GM21423 (cell line): ENCODE data around the gene EEF1A1.
"Not testable (repeated sequence)": the region's sequence is repeated elsewhere in the genome, so short reads cannot be mapped to it uniquely, and the experiment has no call there.

ENCODE experiments used
- ATAC-seq: cut with Tn5 transposase; IDR thresholded peaks from one replicate; pipeline ENCODE4 v1.9.1; 2021; ENCODE audit warnings: mild to moderate bottlenecking, moderate library complexity; ENCODE audit not compliant: unreplicated experiment

Gene EEF1A1

GRCh38 chr6:73520688-73521350 is at the start of gene EEF1A1:
Gene EEF1A1 (minus strand): TSS chr6:73521032. CDS start chr6:73520026, 1,006 bp downstream.
- ATAC-seq, result peak; percentile 69

- ATAC-seq, result no peak
Measured at GRCh38 chr6:73569121-73569520, 48.3 kb upstream of the EEF1A1 start.

DNA sequence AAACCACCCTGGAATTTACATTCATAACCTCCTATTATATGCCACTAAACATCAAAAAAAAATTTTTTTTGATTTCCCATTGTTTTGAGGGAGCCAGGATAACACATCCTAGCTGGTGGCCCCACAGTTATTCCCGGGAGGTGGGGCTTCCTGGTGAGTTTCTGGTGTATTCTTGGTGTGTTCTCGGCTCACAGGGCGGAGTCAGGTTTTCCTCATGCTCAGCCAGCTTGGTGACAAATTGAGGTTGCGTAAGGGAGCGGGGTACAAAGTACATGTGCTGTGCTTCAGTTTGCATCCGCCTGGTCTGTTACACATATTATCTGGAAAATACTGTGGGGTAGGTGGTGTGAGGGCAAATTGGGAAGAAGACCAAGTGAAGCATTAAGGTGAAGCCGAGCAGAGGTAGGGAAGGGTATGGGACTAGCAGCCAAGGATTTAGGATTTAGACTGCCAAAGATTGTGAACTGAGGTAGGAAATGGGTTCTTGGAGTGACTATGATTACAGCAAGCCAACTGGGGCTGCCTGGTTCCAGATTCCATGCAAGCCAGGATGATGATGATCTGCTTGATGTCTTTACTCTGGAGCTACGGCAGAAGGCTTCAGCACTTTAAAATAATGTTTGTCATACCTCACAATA is 46.2 kb upstream of the EEF1A1 start:
- no peak for ATAC-seq

DNA sequence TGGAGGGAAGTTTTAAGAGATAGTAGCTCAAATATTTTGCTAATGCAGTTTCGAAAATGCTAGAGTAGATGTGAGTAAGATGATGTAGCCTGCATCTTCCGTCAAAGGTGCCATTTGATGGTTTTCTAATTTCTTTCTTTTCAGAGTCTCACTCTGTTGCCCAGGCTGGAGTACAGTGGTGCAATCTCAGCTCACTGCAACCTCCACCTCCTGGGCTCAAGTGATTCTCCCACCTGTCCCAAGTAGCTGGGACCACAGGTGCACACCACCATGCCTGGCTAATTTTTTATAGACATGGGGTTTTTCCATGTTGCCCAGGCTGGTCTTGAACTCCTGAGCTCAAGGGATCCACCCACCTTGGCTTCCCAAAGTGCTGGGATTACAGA is 45.6 kb upstream of the EEF1A1 start:
- not testable (repeated sequence) for ATAC-seq

DNA sequence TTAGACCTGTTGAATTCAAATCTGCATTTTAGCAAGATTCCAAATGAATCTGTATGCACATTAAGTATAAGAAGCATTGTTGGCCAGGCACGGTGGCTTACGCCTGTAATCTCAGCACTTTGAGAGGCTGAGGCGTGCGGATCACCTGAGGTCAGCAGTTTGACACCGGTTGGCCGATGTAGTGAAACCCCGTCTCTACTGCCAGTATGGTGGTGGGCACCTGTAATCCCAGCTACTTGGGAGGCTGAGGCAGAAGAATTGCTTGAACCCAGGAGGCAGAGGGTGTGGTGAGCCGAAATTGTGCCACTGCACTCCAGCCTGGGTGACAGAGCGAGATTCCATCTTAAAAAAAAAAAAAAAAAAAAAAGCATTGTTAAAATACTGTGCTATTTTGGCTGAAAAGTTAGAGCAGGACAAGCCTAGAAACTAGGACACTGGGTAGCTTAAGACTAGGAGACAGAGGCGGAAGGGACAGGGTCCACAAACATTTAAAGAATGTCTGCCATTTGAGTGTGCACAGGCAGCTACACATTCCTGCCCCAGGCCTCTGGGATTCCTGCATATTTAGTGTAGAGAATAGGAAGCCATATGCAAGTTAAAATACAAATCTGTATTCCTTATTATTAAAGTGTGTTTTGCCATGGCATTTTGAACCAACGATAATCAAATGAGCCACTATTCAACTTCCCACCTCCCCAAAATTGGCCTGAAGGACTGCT is 45.1 kb upstream of the EEF1A1 start:
- no peak for ATAC-seq

- no peak for ATAC-seq
Measured at GRCh38 chr6:73564578-73565345, 43.9 kb upstream of the EEF1A1 start.

- no peak for ATAC-seq
Measured at GRCh38 chr6:73562558-73562957, 41.7 kb upstream of the EEF1A1 start.

DNA sequence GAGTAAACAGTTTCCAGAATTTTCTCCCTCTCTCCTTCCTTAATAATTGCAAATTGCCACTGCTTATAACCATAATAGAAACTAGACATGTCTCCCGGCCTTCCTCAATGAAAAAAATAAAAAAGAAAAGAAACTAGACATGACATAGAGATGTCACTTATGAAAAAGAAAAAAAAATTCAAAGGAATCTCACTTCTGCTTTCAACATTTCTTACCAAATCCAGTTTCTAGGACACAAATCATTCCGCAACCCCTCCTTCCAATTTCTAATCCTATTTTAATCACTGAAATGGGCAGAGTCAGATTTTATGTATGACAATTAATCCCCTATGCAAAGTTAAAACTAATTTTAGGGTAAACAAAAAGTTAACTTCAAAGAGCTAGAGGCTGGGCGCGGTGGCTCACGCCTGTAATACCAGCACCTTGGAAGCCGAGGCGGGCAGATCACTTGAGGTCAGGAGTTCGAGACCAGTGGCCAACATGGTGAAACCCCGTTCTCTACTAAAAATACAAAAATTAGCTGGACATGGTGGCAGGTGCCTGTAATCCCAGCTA is 40.1 kb upstream of the EEF1A1 start:
- ATAC-seq, result no peak

- ATAC-seq, result no peak
Measured at GRCh38 chr6:73560182-73560732, 39.4 kb upstream of the EEF1A1 start.

GRCh38 chr6:73559399-73559794 is 38.6 kb upstream of the EEF1A1 start:
- ATAC-seq, result not testable (repeated sequence)

GRCh38 chr6:73558624-73559398 is 38.0 kb upstream of the EEF1A1 start:
- ATAC-seq, result peak; percentile 71

GRCh38 chr6:73556836-73557235 is 36.0 kb upstream of the EEF1A1 start:
- ATAC-seq, result no peak

DNA sequence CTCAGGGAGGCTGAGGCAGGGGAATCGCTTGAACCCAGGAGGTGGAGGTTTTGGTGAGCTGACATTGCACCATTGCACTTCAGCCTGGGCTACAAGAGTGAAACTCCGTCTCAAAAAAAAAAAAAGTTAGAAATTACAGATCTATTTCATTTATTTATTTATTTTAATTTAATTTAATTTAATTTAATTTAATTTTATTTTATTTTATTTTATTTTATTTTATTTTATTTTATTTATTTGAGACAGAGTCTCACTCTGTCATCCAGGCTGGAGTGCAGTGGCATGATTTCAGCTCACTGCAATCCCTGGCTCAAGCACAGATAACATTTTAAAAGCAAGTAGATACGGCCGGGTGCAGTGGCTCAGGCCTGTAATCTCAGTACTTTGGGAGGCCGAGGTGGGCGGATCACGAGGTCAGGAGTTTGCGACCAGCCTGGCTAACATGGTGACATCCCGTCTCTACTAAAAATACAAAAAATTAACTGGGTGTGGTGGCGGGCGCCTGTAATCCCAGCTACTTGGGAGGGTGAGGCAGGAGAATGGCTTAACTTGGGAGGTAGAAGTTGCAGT is 34.6 kb upstream of the EEF1A1 start:
- not testable (repeated sequence) for ATAC-seq

DNA sequence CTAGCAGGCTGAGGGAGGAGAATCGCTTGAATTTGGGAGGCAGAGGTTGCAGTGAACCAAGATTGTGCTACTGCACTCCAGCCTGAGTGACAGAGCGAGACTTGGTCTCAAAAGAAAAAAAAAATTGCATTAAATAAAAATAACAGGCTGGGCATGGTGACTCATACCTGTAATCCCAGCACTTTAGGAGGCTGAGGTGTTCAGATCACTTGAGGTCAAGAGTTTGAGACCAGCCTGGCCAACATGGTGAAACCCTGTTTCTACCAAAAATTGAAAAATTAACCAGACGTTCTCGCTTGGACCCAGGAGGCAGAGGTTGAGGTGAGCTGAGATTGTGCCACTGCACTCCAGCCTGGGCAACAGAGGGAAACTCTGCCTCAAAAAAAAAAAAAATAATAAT is 30.3 kb upstream of the EEF1A1 start:
- not testable (repeated sequence) for ATAC-seq

- no peak for ATAC-seq
Measured at GRCh38 chr6:73548458-73549446, 27.9 kb upstream of the EEF1A1 start.

DNA sequence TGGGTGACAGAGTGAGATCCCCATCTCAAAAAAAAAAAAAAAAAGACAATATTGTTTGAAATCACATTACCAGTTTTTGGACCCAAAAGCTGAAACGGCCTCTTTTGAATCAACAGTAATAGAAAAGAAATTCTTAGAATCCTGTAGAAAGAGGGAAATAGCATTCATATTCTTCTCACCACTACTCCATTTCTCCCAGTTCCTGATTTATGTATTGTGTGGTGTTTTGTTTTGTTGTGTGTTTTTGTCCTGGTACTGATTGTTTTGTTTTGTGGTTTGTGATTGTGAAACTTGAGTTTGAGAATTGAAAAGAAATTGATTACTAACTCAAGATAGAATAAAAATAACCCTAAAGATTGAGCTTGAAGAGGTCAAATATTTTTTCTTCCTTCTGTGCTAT is 26.2 kb upstream of the EEF1A1 start:
- no peak for ATAC-seq

DNA sequence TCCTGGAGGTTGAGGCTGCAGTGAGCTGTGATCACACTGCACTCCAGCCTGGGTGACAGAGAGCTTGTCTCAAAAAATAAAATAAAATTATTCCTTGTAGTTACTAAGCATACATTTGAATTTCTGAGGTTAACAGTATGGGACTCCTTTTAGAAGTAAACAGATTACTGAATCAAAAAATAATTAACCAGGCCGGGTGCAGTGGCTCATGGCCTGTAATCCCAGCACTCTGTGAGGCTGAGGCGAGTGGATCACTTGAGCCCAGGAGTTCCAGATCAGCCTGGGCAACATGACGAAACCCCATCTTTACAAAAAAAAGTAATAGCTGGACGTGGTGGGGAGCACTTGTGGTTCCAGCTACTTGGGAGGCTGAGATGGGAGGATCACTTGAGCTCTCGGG is 22.1 kb upstream of the EEF1A1 start:
- ATAC-seq, result no peak

DNA sequence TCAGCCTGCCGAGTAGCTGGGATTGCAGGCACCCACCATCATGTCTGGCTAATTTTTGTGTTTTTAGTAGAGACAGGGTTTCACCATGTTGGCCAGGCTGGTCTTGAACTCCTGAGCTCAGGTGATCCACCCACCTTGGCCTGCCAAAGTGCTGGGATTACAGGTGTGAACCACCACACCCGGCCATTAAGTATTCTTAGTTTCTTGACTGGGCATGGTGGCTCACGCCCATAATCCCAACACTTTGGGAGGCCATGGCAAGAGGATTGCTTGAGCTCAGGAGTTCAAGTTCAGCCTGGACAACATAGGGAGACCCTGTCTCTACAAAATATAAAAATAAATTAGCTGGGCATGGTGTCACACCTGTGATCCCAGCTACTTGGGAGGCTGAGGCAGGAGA is 21.6 kb upstream of the EEF1A1 start:
- ATAC-seq, result not testable (repeated sequence)
